Activated T-helper 1 cell treated with Interleukin-2 at 50 U/mL for 16 hours (primary cell): ENCODE data around the gene TIAM1.

Experiments used
- DNase-seq: peaks from one replicate; pipeline ENCODE4 v3.0.0-alpha.2; 2020; ENCODE audit warnings: low read depth

Gene TIAM1

DNA sequence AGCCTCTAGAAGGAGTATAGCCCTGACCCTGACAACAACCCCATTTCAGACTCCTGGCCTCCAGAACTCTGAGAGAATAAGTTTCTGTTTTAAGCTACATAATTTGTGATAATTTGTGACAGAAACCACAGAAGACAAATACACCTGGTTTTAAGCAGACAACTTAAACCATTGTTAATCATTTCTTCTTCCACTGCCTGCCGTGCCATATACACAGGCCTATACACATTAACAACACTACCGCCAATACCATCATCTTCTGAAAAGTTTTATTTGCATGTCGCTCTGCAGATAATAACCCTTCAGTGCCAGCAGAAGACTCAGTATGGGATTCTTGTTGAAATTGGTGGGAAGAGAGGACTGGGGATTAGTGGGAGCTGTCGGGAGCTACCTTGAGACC, 265.8 kb downstream of the TIAM1 start:
- DNase-seq = no peak

DNA sequence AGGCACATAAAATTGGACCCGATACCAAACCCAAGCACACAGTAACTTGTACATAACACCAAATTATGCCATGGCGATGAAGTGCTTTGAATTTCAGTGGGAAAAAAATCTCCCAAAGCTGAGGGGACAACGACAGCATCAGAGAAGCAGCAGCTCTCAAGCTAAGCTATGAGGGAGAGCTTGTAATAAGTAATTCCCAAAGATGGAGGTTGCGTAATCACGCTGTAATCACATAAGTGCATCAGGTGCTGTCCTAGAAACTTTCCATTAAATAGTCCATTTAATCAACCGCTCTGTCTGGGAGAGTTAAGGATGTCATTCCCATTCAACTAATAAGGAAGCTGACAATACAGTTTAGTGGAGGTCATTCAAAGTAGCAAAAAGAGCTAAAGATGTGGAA, 268.2 kb downstream of the TIAM1 start:
- DNase-seq = no peak

DNA sequence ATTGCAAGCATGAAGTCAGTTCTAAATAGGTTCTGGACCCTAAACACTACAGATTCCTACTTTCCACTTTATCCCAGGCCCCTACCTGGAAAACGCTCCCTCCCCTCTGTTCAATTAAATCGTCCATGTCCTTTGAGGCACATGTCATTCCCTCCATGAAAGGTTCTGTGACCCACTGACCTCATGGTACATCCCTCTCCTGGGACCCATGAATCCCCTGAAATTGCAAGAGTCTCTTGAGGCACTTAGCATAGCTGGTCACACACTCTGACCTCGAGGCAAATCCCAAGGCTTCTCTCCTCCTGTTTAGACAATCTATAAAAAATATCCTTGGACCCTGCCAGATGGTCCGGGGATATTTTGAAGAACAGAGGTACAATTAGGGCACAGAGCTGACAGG, 271.5 kb downstream of the TIAM1 start:
- no peak for DNase-seq
